Astrocyte (in vitro differentiated cells and primary cell): ENCODE measurements around the gene PDZD2.

Experiments
- EZH2 ChIP-seq: IDR thresholded peaks from 2 replicates; pipeline ENCODE4 v1.6.1; 2012; ENCODE audit warnings: mild to moderate bottlenecking, low read length, inconsistent platforms; ENCODE audit not compliant: insufficient read depth
- TF ChIP-seq, protein P1 (sequence below): IDR thresholded peaks from 2 replicates; pipeline ENCODE4 v1.5.1; 2011; ENCODE audit warnings: low read depth, mild to moderate bottlenecking, inconsistent platforms, low read length, moderate library complexity; ENCODE audit not compliant: insufficient read depth

GRCh38 chr5:31632460-31632859 is 6.5 kb upstream of the PDZD2 start:
- no peak for TF ChIP-seq EZH2
- TF ChIP-seq, protein P1, sequence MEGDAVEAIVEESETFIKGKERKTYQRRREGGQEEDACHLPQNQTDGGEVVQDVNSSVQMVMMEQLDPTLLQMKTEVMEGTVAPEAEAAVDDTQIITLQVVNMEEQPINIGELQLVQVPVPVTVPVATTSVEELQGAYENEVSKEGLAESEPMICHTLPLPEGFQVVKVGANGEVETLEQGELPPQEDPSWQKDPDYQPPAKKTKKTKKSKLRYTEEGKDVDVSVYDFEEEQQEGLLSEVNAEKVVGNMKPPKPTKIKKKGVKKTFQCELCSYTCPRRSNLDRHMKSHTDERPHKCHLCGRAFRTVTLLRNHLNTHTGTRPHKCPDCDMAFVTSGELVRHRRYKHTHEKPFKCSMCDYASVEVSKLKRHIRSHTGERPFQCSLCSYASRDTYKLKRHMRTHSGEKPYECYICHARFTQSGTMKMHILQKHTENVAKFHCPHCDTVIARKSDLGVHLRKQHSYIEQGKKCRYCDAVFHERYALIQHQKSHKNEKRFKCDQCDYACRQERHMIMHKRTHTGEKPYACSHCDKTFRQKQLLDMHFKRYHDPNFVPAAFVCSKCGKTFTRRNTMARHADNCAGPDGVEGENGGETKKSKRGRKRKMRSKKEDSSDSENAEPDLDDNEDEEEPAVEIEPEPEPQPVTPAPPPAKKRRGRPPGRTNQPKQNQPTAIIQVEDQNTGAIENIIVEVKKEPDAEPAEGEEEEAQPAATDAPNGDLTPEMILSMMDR = no peak
